ENCODE data around the gene PRKCH. TPM values are rescaled to one million over a fixed set of nuclear protein-coding genes. Genes with fewer than 3 reads are reported as not detected.

PRKCH gene
- total RNA-seq, 1 experiment from 2014 or later = 12.4 TPM

- H3K9me3 Mint-ChIP-seq (ENCODE audit: unreplicated experiment) = no peaks in the 10 kb centered on the region
- intact Hi-C loops (cut with micrococcal nuclease) = loop anchor here (2.0 kb wide), 2 partner anchors 45 to 49 kb away; no protein-coding TSS in a partner anchor
- peak overlapping the region; percentile 75 for H3K27ac Mint-ChIP-seq (ENCODE audit: low read depth, unreplicated experiment)
- ChIA-PET CTCF (interaction anchor here (0.9 to 3.0 kb wide), 13 partner anchors 20 to 225 kb away, joined by 3 to 15 read pairs (median 5); no protein-coding TSS in a partner anchor), POLR2A (interaction anchor here (0.7 to 5.7 kb wide), 24 partner anchors 11 to 1858 kb away, joined by 3 to 108 read pairs (median 20); partner anchors contain the start of gene HIF1A)
- no peak for TF ChIP-seq CTCF (IDR thresholded peaks at IDR 0.05; ENCODE audit: unreplicated experiment)
- H3K27me3 Mint-ChIP-seq (ENCODE audit: insufficient read depth, unreplicated experiment) = no peaks in the 10 kb centered on the region
- peak; percentile 61 for DNase-seq (ENCODE audit: unreplicated experiment)
- no TSS peak for BruUV-seq (replicated peaks)
- H3K4me1 Mint-ChIP-seq (ENCODE audit: insufficient read depth, unreplicated experiment) = peaks cover 53% of the 10 kb centered on the region
- H3K36me3 Mint-ChIP-seq (ENCODE audit: insufficient read depth, unreplicated experiment) = no peaks in the 10 kb centered on the region
- no peak overlapping the region for H3K4me3 Mint-ChIP-seq (ENCODE audit: unreplicated experiment)
These were observed 202.4 kb downstream of the PRKCH start for GRCh38 chr14:61523751-61524150.

DNA sequence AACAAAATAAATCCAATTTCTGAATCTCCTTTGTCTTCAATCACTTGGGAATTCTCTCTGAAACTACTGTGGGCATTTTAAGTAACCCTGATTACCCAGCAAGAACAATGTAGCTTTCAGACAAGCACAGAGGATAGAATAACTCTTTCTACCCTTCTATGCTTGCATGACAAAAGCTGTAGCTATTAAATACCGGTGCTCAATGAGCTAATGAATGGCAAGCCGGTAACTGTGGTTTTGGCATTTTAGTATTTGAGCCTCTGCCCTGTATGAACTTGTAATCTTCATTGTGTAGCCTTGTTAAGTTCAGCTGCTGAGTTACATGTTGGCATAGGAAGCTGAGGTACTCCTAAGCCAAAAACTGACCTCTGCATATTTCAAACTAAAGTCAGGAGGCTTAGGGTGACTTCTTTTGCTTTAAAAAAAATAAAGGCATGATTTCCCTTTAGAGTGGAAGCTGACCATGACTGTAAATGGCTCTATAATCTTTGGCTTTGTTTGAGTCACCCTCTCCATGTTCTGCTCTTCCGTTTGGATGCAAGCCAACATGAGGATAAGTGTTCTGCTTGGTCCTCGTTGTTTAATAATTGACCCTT, 202.9 kb downstream of the PRKCH start:
- Mint-ChIP-seq H3K9me3 (ENCODE audit: unreplicated experiment) (no peaks in the 10 kb centered on the region), H3K36me3 (ENCODE audit: insufficient read depth, unreplicated experiment) (no peaks in the 10 kb centered on the region), H3K27ac (ENCODE audit: low read depth, unreplicated experiment) (peak overlapping the region; percentile 75), H3K4me1 (ENCODE audit: insufficient read depth, unreplicated experiment) (peaks cover 56% of the 10 kb centered on the region), H3K27me3 (ENCODE audit: insufficient read depth, unreplicated experiment) (no peaks in the 10 kb centered on the region), H3K4me3 (ENCODE audit: unreplicated experiment) (no peak overlapping the region)
- no TSS peak for BruUV-seq (replicated peaks)
- peak; percentile 89 for DNase-seq (ENCODE audit: unreplicated experiment)
- ChIA-PET POLR2A (interaction anchor here (0.7 to 5.7 kb wide), 26 partner anchors 11 to 1857 kb away, joined by 3 to 108 read pairs (median 14); partner anchors contain the start of gene HIF1A), CTCF (interaction anchor here (0.9 to 3.0 kb wide), 14 partner anchors 21 to 314 kb away, joined by 3 to 15 read pairs (median 5); no protein-coding TSS in a partner anchor)
- TF ChIP-seq CTCF (IDR thresholded peaks at IDR 0.05; ENCODE audit: unreplicated experiment) = no peak
- intact Hi-C loops (cut with micrococcal nuclease) = loop anchor here (2.0 kb wide), 2 partner anchors 44 to 50 kb away; no protein-coding TSS in a partner anchor

DNA sequence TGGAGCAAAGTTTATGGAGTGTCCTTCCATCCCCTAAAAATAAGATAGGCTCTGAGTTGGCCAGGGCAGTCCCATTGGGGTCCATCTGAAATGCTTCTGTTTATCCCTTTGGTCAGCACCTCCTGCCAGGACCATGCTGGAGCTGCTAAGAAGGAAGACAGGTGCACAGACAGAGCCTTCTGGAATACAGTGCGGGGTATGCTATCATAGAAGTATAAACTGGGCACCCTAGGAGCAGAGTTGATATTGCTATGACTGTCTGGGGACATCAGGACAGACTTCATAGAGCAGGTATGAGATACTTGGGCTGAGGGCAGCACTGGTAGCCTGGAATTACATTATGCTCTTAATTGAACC, 203.5 kb downstream of the PRKCH start:
- TF ChIP-seq CTCF (IDR thresholded peaks at IDR 0.05; ENCODE audit: unreplicated experiment) = no peak
- Mint-ChIP-seq H3K4me1 (ENCODE audit: insufficient read depth, unreplicated experiment) (peaks cover 56% of the 10 kb centered on the region), H3K27ac (ENCODE audit: low read depth, unreplicated experiment) (peak overlapping the region; percentile 75), H3K36me3 (ENCODE audit: insufficient read depth, unreplicated experiment) (no peaks in the 10 kb centered on the region), H3K4me3 (ENCODE audit: unreplicated experiment) (no peak overlapping the region), H3K9me3 (ENCODE audit: unreplicated experiment) (no peaks in the 10 kb centered on the region), H3K27me3 (ENCODE audit: insufficient read depth, unreplicated experiment) (no peaks in the 10 kb centered on the region)
- ChIA-PET CTCF (interaction anchor here (0.6 to 2.3 kb wide), 16 partner anchors 12 to 313 kb away, joined by 3 to 15 read pairs (median 5); partner anchors contain the start of gene HIF1A), POLR2A (interaction anchor here (0.6 to 5.7 kb wide), 34 partner anchors 11 to 237 kb away, joined by 3 to 108 read pairs (median 8); partner anchors contain the start of genes HIF1A and SNAPC1)
- BruUV-seq (replicated peaks) = TSS peak; percentile 81
- intact Hi-C loops (cut with micrococcal nuclease) = loop anchor here (1.0 to 2.0 kb wide), 3 partner anchors 44 to 170 kb away; partner anchors contain the start of gene HIF1A
- no peak for DNase-seq (ENCODE audit: unreplicated experiment)

- Mint-ChIP-seq H3K27me3 (ENCODE audit: insufficient read depth, unreplicated experiment) (no peaks in the 10 kb centered on the region), H3K9me3 (ENCODE audit: unreplicated experiment) (no peaks in the 10 kb centered on the region), H3K4me1 (ENCODE audit: insufficient read depth, unreplicated experiment) (peaks cover 56% of the 10 kb centered on the region), H3K36me3 (ENCODE audit: insufficient read depth, unreplicated experiment) (no peaks in the 10 kb centered on the region), H3K4me3 (ENCODE audit: unreplicated experiment) (peak overlapping the region; percentile 1), H3K27ac (ENCODE audit: low read depth, unreplicated experiment) (peak overlapping the region; percentile 75)
- ChIA-PET CTCF (interaction anchor here (0.6 to 2.3 kb wide), 14 partner anchors 13 to 546 kb away, joined by 3 to 15 read pairs (median 4); partner anchors contain the start of gene HIF1A), POLR2A (interaction anchor here (0.6 to 5.7 kb wide), 33 partner anchors 11 to 1846 kb away, joined by 3 to 108 read pairs (median 8); partner anchors contain the start of genes HIF1A and SNAPC1)
- no peak for TF ChIP-seq CTCF (IDR thresholded peaks at IDR 0.05; ENCODE audit: unreplicated experiment)
- intact Hi-C loops (cut with micrococcal nuclease) = loop anchor here (1.0 to 2.0 kb wide), 3 partner anchors 43 to 170 kb away; partner anchors contain the start of gene HIF1A
- BruUV-seq (replicated peaks) = TSS peak; percentile 35
- DNase-seq (ENCODE audit: unreplicated experiment) = peak; percentile 99
These were observed 204.1 kb downstream of the PRKCH start for GRCh38 chr14:61525293-61526011.

Measured in MCF 10A (cell line).